GM12878 (cell line): ENCODE results near the gene TEX22. TPM values are rescaled to one million over a fixed set of nuclear protein-coding genes. Genes with fewer than 3 reads are reported as not detected.

Experiments used
- ATAC-seq: fragments of 200-7000 bp; cut with Tn5 transposase; 3 replicates; pipeline ENCODE4 v1.9.1; 2020; ENCODE audit warnings: mild to moderate bottlenecking, moderate library complexity
- BruUV-seq: library from RNA; stranded (reverse); fragments of 400-500 nt; replicated peaks from 2 replicates; lab custom pipeline; 2021; lab: Mats Ljungman, UMichigan
- CTCF ChIA-PET: fragments of 300-600 bp; sonication (Branson Sonifier 250); formaldehyde crosslinking; extraction: SDS; loops from one replicate; lab custom pipeline; 2021; ENCODE audit warnings: inconsistent platforms; lab: Yijun Ruan, JAX
- POLR2A ChIA-PET: fragments of 350-600 bp; formaldehyde crosslinking; extraction: SDS; loops from one replicate; lab custom pipeline; 2021; ENCODE audit warnings: inconsistent platforms; lab: Charles Lee
- RAD21 ChIA-PET: fragments of 300-600 bp; sonication (Branson Sonifier 250); formaldehyde crosslinking; loops from one replicate; lab custom pipeline; 2023; ENCODE audit warnings: antibody characterized with exemption; ENCODE audit not compliant: unreplicated experiment; lab: Charles Lee
- SMC1A ChIA-PET: fragments of 300-600 bp; sonication (Branson Sonifier 250); formaldehyde crosslinking; loops from one replicate; lab custom pipeline; 2023; ENCODE audit not compliant: unreplicated experiment, uncharacterized antibody; lab: Charles Lee
- DNase-seq: peaks from one replicate; pipeline ENCODE4 v3.0.0-alpha.2; 2011; ENCODE audit warnings: low read depth, low spot score
- FAIRE-seq: peaks from 3 replicates; lab custom pipeline; 2011; peaks lifted over from hg19 to GRCh38; lab: Jason Lieb, UNC
- H2AFZ ChIP-seq: 2 replicates; pipeline ENCODE4 v1.6.0; 2011; ENCODE audit warnings: low read depth, low read length, control low read depth; ENCODE audit not compliant: control insufficient read depth
- H3K27ac ChIP-seq: 2 replicates; pipeline ENCODE4 v1.5.1; 2011; ENCODE audit warnings: control low read depth; ENCODE audit not compliant: control insufficient read depth, insufficient read depth
- H3K27me3 ChIP-seq, 2 experiments: replicated peaks in 1 of 2; 2 replicates each; pipeline versions ENCODE4 v1.6.0 to v1.6.1; 2011; ENCODE audit warnings: low read length in 1 of 2; ENCODE audit not compliant: control insufficient read depth in 2 of 2, insufficient read depth in 2 of 2
- H3K36me3 ChIP-seq, 2 experiments: 2 replicates each; pipeline ENCODE4 v1.5.1; 2011; ENCODE audit warnings: low read length in 1 of 2; ENCODE audit not compliant: control insufficient read depth in 2 of 2, insufficient read depth in 2 of 2
- H3K4me1 ChIP-seq: 2 replicates; pipeline ENCODE4 v1.6.1; 2011; ENCODE audit warnings: mild to moderate bottlenecking, low read length, moderate library complexity, mixed read lengths; ENCODE audit not compliant: control insufficient read depth, insufficient read depth
- H3K4me2 ChIP-seq: 2 replicates; pipeline ENCODE4 v1.6.0; 2011; ENCODE audit warnings: control low read depth; ENCODE audit not compliant: control insufficient read depth, insufficient read depth
- H3K4me3 ChIP-seq: fragments of 200-600 bp; sonication (generic); 2 replicates; pipeline ENCODE4 v1.5.1; 2016
- H3K79me2 ChIP-seq: 2 replicates; pipeline ENCODE4 v1.6.0; 2011; ENCODE audit warnings: low read length; ENCODE audit not compliant: control insufficient read depth, insufficient read depth
- H3K9ac ChIP-seq: 2 replicates; pipeline ENCODE4 v1.8.0; 2011; ENCODE audit warnings: low read length, control low read depth, mixed read lengths; ENCODE audit not compliant: control insufficient read depth, insufficient read depth
- H3K9me3 ChIP-seq: replicated peaks from 3 replicates; pipeline ENCODE4 v1.5.1; 2011; ENCODE audit warnings: mild to moderate bottlenecking, low read length; ENCODE audit not compliant: control insufficient read depth, insufficient read depth
- H4K20me1 ChIP-seq: 2 replicates; pipeline ENCODE4 v1.6.0; 2011; ENCODE audit not compliant: control insufficient read depth, insufficient read depth
- ASH2L ChIP-seq: fragments of 300-600, 200-600 bp; sonication (generic); IDR thresholded peaks from 2 replicates; pipeline ENCODE4 v1.6.1; 2017; ENCODE audit warnings: low read depth, mild to moderate bottlenecking, borderline replicate concordance
- ATF2 ChIP-seq: IDR thresholded peaks from 2 replicates; pipeline ENCODE4 v1.6.1; 2012; ENCODE audit warnings: low read length, inconsistent platforms
- BMI1 ChIP-seq: fragments of 450-650 bp; IDR thresholded peaks from 2 replicates; pipeline ENCODE4 v1.6.1; 2016; ENCODE audit warnings: mild to moderate bottlenecking, moderate library complexity, borderline replicate concordance
- CEBPB ChIP-seq, 2 experiments: fragments of 150-350 bp in 1 of 2; IDR thresholded peaks; 2 replicates each; pipeline ENCODE4 v1.6.1; 2012 to 2014; ENCODE audit warnings: low read depth in 2 of 2, low read length in 2 of 2, borderline replicate concordance in 1 of 2, inconsistent platforms in 1 of 2
- EZH2 ChIP-seq: IDR thresholded peaks from 2 replicates; pipeline ENCODE4 v1.6.1; 2012; ENCODE audit warnings: low read depth, mild to moderate bottlenecking, control low read depth, inconsistent platforms, low read length, borderline replicate concordance; ENCODE audit not compliant: control insufficient read depth
- HDAC6 ChIP-seq: fragments of 200-600 bp; sonication (generic); IDR thresholded peaks from one replicate; pipeline ENCODE4 v1.8.0; 2017; ENCODE audit warnings: antibody characterized with exemption; ENCODE audit not compliant: unreplicated experiment
- JUND ChIP-seq: IDR thresholded peaks from 2 replicates; pipeline ENCODE4 v1.6.1; 2012; ENCODE audit warnings: low read depth, mild to moderate bottlenecking, low read length, improper control_type of control experiment, moderate library complexity
- MAX ChIP-seq: IDR thresholded peaks from 2 replicates; pipeline ENCODE4 v1.6.1; 2012; ENCODE audit warnings: low read depth, low read length, improper control_type of control experiment
- MEF2B ChIP-seq: fragments of 450-650 bp; IDR thresholded peaks from 2 replicates; pipeline ENCODE4 v1.6.1; 2018; ENCODE audit warnings: mild to moderate bottlenecking, moderate library complexity; ENCODE audit not compliant: partially characterized antibody, poor library complexity, severe bottlenecking
- PKNOX1 ChIP-seq: fragments of 450-650 bp; IDR thresholded peaks from 2 replicates; pipeline ENCODE4 v1.6.1; 2016; ENCODE audit warnings: mild to moderate bottlenecking
- POLR2A ChIP-seq: IDR thresholded peaks from 2 replicates; pipeline ENCODE4 v1.6.1; 2011; ENCODE audit warnings: low read depth, mild to moderate bottlenecking, low read length
- POLR2AphosphoS5 ChIP-seq: IDR thresholded peaks from 2 replicates; pipeline ENCODE4 v1.6.1; 2011; ENCODE audit warnings: mild to moderate bottlenecking, low read length, inconsistent platforms
- RAD21 ChIP-seq: IDR thresholded peaks from 2 replicates; pipeline ENCODE4 v1.6.1; 2011; ENCODE audit warnings: mild to moderate bottlenecking, low read depth, low read length, moderate library complexity; ENCODE audit not compliant: insufficient read depth
- RAD51 ChIP-seq: fragments of 450-650 bp; IDR thresholded peaks from 2 replicates; pipeline ENCODE4 v1.6.1; 2016; ENCODE audit warnings: moderate library complexity, mild to moderate bottlenecking, inconsistent platforms
- RUNX3 ChIP-seq: IDR thresholded peaks from 2 replicates; pipeline ENCODE4 v1.6.1; 2012; ENCODE audit warnings: low read length, inconsistent platforms
- ZBTB33 ChIP-seq: fragments of 450-650 bp; IDR thresholded peaks from 2 replicates; pipeline ENCODE4 v1.6.1; 2017; ENCODE audit warnings: mild to moderate bottlenecking
- ZSCAN29 ChIP-seq: fragments of 450-650 bp; IDR thresholded peaks from 2 replicates; pipeline ENCODE4 v1.6.1; 2017; ENCODE audit warnings: mild to moderate bottlenecking, moderate library complexity
- WGBS: methylation state at CpG from one replicate; pipeline ENCODE4 v1.1.6; 2016; ENCODE audit warnings: low lambda C conversion rate; ENCODE audit not compliant: insufficient replicate concordance, insufficient coverage; ENCODE audit errors: missing lambda C conversion rate; 5-methylcytosine and 5-hydroxymethylcytosine counted together
- in situ Hi-C: fragments of 300-500 bp; cut with MboI; formaldehyde crosslinking; loops from 9 replicates; pipeline ENCODE4 v1.14.3; 2018; ENCODE audit warnings: mixed read lengths
- intact Hi-C: fragments of 100-400 bp; cut with micrococcal nuclease; formaldehyde crosslinking; loops from one replicate; pipeline ENCODE4 v1.14.2; 2022; ENCODE audit not compliant: unreplicated experiment
- polyA plus RNA-seq, 11 experiments: library from polyadenylated mRNA; depleted of rRNA in 4 of 11; unstranded in 6 of 11; stranded (reverse) in 5 of 11; fragments of >200 nt; fragmentation: Nextera tagmentation in 4 of 11; fragmentation: Illumina TruSeq in 1 of 11; extraction: Ambion mirVana in 4 of 11; extraction: Trizol in 1 of 11; gene quantifications; 1 replicate in 1 of 11; 2 replicates in 10 of 11; pipeline versions ENCODE4 v1.2.1 to v1.2.3, GENCODE V29; 2011 to 2016; ENCODE audit warnings: inconsistent platforms in 2 of 11, missing spikeins in 2 of 11, low read depth in 1 of 11
- total RNA-seq, 4 experiments: library from RNA; depleted of rRNA in 3 of 4; stranded (reverse); fragments of >200 nt in 3 of 4; fragmentation: Illumina TruSeq in 1 of 4; extraction: Trizol in 1 of 4; gene quantifications; 2 replicates each; pipeline versions ENCODE4 v1.2.1 to v1.2.3, GENCODE V29; 2013 to 2021

TEX22 gene
- total and polyA plus RNA-seq, 10 of the 15 experiments (the other 5 are each of a cell fraction or from before 2014, with no cell fraction given): 0.02 to 4.0 (median 0.63) TPM; not detected in 1

- no peak overlapping the region for H3K27ac ChIP-seq
- intact Hi-C loops (no loop called here), in situ Hi-C loops (no loop called here)
- no peak overlapping the region for H2AFZ ChIP-seq
- no peak for TF ChIP-seq EZH2
- TF ChIP-seq PKNOX1: no peak
- TF ChIP-seq CEBPB (IDR thresholded peaks at IDR 0.05; ENCODE audit: borderline replicate concordance in 1 of 2, low read depth in 2 of 2, low read length in 2 of 2): no peak
- TF ChIP-seq MAX: no peak
- no peak for TF ChIP-seq JUND
- TF ChIP-seq MEF2B: no peak
- TF ChIP-seq POLR2A: no peak
- TF ChIP-seq ZBTB33: no peak
- no peak for TF ChIP-seq ATF2
- TF ChIP-seq BMI1: no peak
- no peak for TF ChIP-seq ASH2L
- TF ChIP-seq POLR2AphosphoS5: no peak
- no peak for TF ChIP-seq HDAC6
- no peak for TF ChIP-seq RAD21
- TF ChIP-seq RAD51: no peak
- TF ChIP-seq RUNX3: no peak
- no peak for TF ChIP-seq ZSCAN29
- ChIA-PET CTCF (interaction anchor here (2.1 kb wide), 1 partner anchor 122 kb away, joined by 8 read pairs; no protein-coding TSS in a partner anchor), POLR2A (no interaction called here), SMC1A (no interaction called here), RAD21 (no interaction called here)
- ATAC-seq: no peak
- WGBS: 89% methylated on average over 20 of the region's 20 CpGs
- H3K4me1 ChIP-seq: no peaks in the 10 kb centered on the region
- H3K4me2 ChIP-seq: no peak overlapping the region
- no peaks in the 10 kb centered on the region; the same call in 1 of the 2 replicates for H4K20me1 ChIP-seq
- H3K79me2 ChIP-seq: no peaks in the 10 kb centered on the region
- peaks cover 0 to 1% of the 10 kb centered on the region in 2 experiments; a peak in 1 of 4 replicates for H3K36me3 ChIP-seq
- DNase-seq: no peak
- no peaks in the 10 kb centered on the region for H3K9me3 ChIP-seq
- no peaks in the 10 kb centered on the region for H3K27me3 ChIP-seq
- no TSS peak for BruUV-seq
- no peak overlapping the region for H3K9ac ChIP-seq
- FAIRE-seq: no peak
- no peak overlapping the region for H3K4me3 ChIP-seq
These were observed 30.3 kb upstream of the TEX22 start for GRCh38 chr14:105368032-105368417.
